H1 (cell line): ENCODE data around the gene NRL. TPM values are rescaled to one million over a fixed set of nuclear protein-coding genes. Genes with fewer than 3 reads are reported as not detected.

Experiments used
- CTCF ChIA-PET: fragments of 300-600 bp; sonication (Branson Sonifier 250); formaldehyde crosslinking; loops from one replicate; lab custom pipeline; 2021; ENCODE audit not compliant: partially characterized antibody; lab: Charles Lee
- POLR2A ChIA-PET: fragments of 300-600 bp; sonication (Branson Sonifier 250); formaldehyde crosslinking; loops from one replicate; lab custom pipeline; 2021; ENCODE audit warnings: inconsistent platforms; ENCODE audit not compliant: partially characterized antibody; lab: Charles Lee
- DNase-seq, 2 experiments: peaks; one replicate each; pipeline versions ENCODE4 v3.0.0 to v3.0.0-alpha.2; 2010 to 2022; ENCODE audit warnings: low spot score in 2 of 2, low read depth in 1 of 2, mixed read lengths in 1 of 2
- FAIRE-seq: peaks from 2 replicates; lab custom pipeline; 2011; peaks lifted over from hg19 to GRCh38; lab: Jason Lieb, UNC
- H2AFZ ChIP-seq: 2 replicates; pipeline ENCODE4 v1.8.1; 2012; ENCODE audit warnings: low read length, inconsistent platforms
- H2AK5ac ChIP-seq: 2 replicates; pipeline ENCODE4 v1.6.1; 2013; ENCODE audit warnings: low read depth, low read length
- H2BK120ac ChIP-seq: replicated peaks from 2 replicates; pipeline ENCODE3; 2013; ENCODE audit warnings: low read depth, low read length, inconsistent platforms
- H2BK12ac ChIP-seq: 2 replicates; pipeline ENCODE4 v1.6.1; 2013; ENCODE audit warnings: low read depth, low read length
- H2BK15ac ChIP-seq: 2 replicates; pipeline ENCODE4 v1.6.1; 2013; ENCODE audit warnings: low read length
- H2BK20ac ChIP-seq: 2 replicates; pipeline ENCODE4 v1.6.1; 2013; ENCODE audit warnings: low read length
- H2BK5ac ChIP-seq: 2 replicates; pipeline ENCODE4 v1.6.1; 2013; ENCODE audit warnings: low read depth, low read length
- H3K14ac ChIP-seq: 2 replicates; pipeline ENCODE4 v1.6.1; 2013; ENCODE audit warnings: inconsistent platforms; ENCODE audit not compliant: insufficient read length
- H3K18ac ChIP-seq: 2 replicates; pipeline ENCODE4 v1.6.1; 2013; ENCODE audit warnings: low read length; ENCODE audit errors: extremely low read depth
- H3K23ac ChIP-seq: 2 replicates; pipeline ENCODE4 v1.6.1; 2013; ENCODE audit warnings: inconsistent platforms; ENCODE audit not compliant: insufficient read length
- H3K23me2 ChIP-seq: 2 replicates; pipeline ENCODE4 v1.6.1; 2013; ENCODE audit warnings: low read depth, low read length
- H3K27ac ChIP-seq: 2 replicates; pipeline ENCODE4 v1.6.1; 2011; ENCODE audit warnings: low read depth, low read length, inconsistent platforms
- H3K27me3 ChIP-seq, 4 experiments: replicated peaks in 1 of 4; 1 replicate in 1 of 4; 2 replicates in 3 of 4; pipeline versions ENCODE4 v1.6.1 to v1.8.1; 2011 to 2013; ENCODE audit warnings: low read length in 3 of 4, mild to moderate bottlenecking in 3 of 4, inconsistent platforms in 2 of 4, mixed read lengths in 2 of 4, moderate library complexity in 1 of 4; ENCODE audit not compliant: control insufficient read depth in 3 of 4, insufficient read depth in 3 of 4; ENCODE audit errors: extremely low read depth in 1 of 4
- H3K36me3 ChIP-seq, 4 experiments: 2 replicates each; pipeline versions ENCODE4 v1.6.1 to v1.8.1; 2011 to 2013; ENCODE audit warnings: mild to moderate bottlenecking in 4 of 4, low read length in 3 of 4, moderate library complexity in 2 of 4, control low read depth in 1 of 4, inconsistent platforms in 1 of 4; ENCODE audit not compliant: insufficient read depth in 4 of 4, control insufficient read depth in 2 of 4
- H3K4ac ChIP-seq: replicated peaks from 2 replicates; pipeline ENCODE3; 2013; ENCODE audit warnings: low read length, low read depth, mixed read lengths, inconsistent platforms; ENCODE audit not compliant: insufficient read length
- H3K4me1 ChIP-seq, 4 experiments: replicated peaks in 1 of 4; 1 replicate in 1 of 4; 2 replicates in 3 of 4; pipeline versions ENCODE4 v1.6.1 to v1.8.1; 2011 to 2013; ENCODE audit warnings: low read length in 3 of 4, inconsistent platforms in 2 of 4, mixed read lengths in 1 of 4; ENCODE audit not compliant: insufficient read depth in 4 of 4, control insufficient read depth in 3 of 4
- H3K4me2 ChIP-seq, 2 experiments: 2 replicates each; pipeline versions ENCODE4 v1.6.1 to v1.8.1; 2011 to 2013; ENCODE audit warnings: low read depth in 2 of 2, low read length in 2 of 2, control low read depth in 1 of 2, inconsistent platforms in 1 of 2, mild to moderate bottlenecking in 1 of 2; ENCODE audit not compliant: insufficient read depth in 1 of 2
- H3K4me3 ChIP-seq, 4 experiments: fragments of 200-600, 300-600 bp in 1 of 4; sonication (generic), shearing (Covaris generic), sonication (Bioruptor Twin) in 1 of 4; 2 replicates each; pipeline versions ENCODE4 v1.5.1 to v1.8.1; 2011 to 2016; ENCODE audit warnings: low read length in 4 of 4, low read depth in 3 of 4, control low read depth in 2 of 4, inconsistent platforms in 2 of 4, mild to moderate bottlenecking in 2 of 4, mixed read lengths in 1 of 4, moderate library complexity in 1 of 4; ENCODE audit not compliant: insufficient read depth in 2 of 4; ENCODE audit errors: extremely low read depth in 1 of 4
- H3K56ac ChIP-seq: replicated peaks from 2 replicates; pipeline ENCODE3; 2013; ENCODE audit warnings: low read depth, mild to moderate bottlenecking, mixed read lengths, low read length, inconsistent platforms; ENCODE audit not compliant: insufficient read length
- H3K79me1 ChIP-seq: 2 replicates; pipeline ENCODE4 v1.6.1; 2013; ENCODE audit warnings: low read depth, low read length, control low read depth
- H3K79me2 ChIP-seq, 2 experiments: 2 replicates each; pipeline versions ENCODE4 v1.6.1 to v1.8.1; 2012 to 2013; ENCODE audit warnings: low read length in 2 of 2, mild to moderate bottlenecking in 2 of 2, inconsistent platforms in 1 of 2; ENCODE audit not compliant: insufficient read depth in 2 of 2, control insufficient read depth in 1 of 2
- H3K9ac ChIP-seq, 4 experiments: replicated peaks in 1 of 4; 1 replicate in 1 of 4; 2 replicates in 3 of 4; pipeline versions ENCODE4 v1.6.1 to v1.8.1; 2011 to 2013; ENCODE audit warnings: low read depth in 3 of 4, low read length in 3 of 4, control low read depth in 2 of 4, mild to moderate bottlenecking in 2 of 4, moderate library complexity in 2 of 4, inconsistent platforms in 1 of 4; ENCODE audit errors: extremely low read depth in 1 of 4
- H3K9me3 ChIP-seq, 2 experiments: 2 replicates each; pipeline versions ENCODE4 v1.6.1 to v1.8.1; 2012 to 2013; ENCODE audit warnings: mild to moderate bottlenecking in 2 of 2, moderate library complexity in 2 of 2, control low read depth in 1 of 2, inconsistent platforms in 1 of 2, low read depth in 1 of 2, low read length in 1 of 2, mixed read lengths in 1 of 2; ENCODE audit not compliant: insufficient read depth in 2 of 2
- H4K20me1 ChIP-seq, 2 experiments: replicated peaks in 1 of 2; 2 replicates each; pipeline versions ENCODE3 to v1.8.1; 2011 to 2013; ENCODE audit warnings: inconsistent platforms in 2 of 2, low read length in 2 of 2, mild to moderate bottlenecking in 1 of 2; ENCODE audit not compliant: insufficient read depth in 2 of 2, control insufficient read depth in 1 of 2
- H4K5ac ChIP-seq: 2 replicates; pipeline ENCODE4 v1.6.1; 2013; ENCODE audit warnings: low read length, low read depth, mixed read lengths, inconsistent platforms; ENCODE audit not compliant: insufficient read length
- H4K8ac ChIP-seq: 2 replicates; pipeline ENCODE4 v1.8.0; 2013; ENCODE audit warnings: mild to moderate bottlenecking, moderate library complexity, low read length, inconsistent platforms; ENCODE audit not compliant: insufficient read depth; ENCODE audit errors: extremely low read depth
- H4K91ac ChIP-seq: replicated peaks from 2 replicates; pipeline ENCODE3; 2013; ENCODE audit warnings: low read length, mixed read lengths, inconsistent platforms; ENCODE audit not compliant: insufficient read length
- BRCA1 ChIP-seq: IDR thresholded peaks from 2 replicates; pipeline ENCODE4 v1.6.1; 2012; ENCODE audit warnings: low read depth, low read length, improper control_type of control experiment
- CBX8 ChIP-seq: fragments of 300-800, 300-1000 bp; sonication (generic); IDR thresholded peaks from 2 replicates; pipeline ENCODE4 v1.7.1; 2016; ENCODE audit warnings: low read depth, low read length, borderline replicate concordance
- CEBPB ChIP-seq: IDR thresholded peaks from 2 replicates; pipeline ENCODE4 v1.6.1; 2012; ENCODE audit warnings: low read depth, low read length
- CTCF ChIP-seq, 3 experiments: IDR thresholded peaks; 1 replicate in 2 of 3; 2 replicates in 1 of 3; pipeline versions ENCODE4 v1.5.1 to v1.6.1; 2011; ENCODE audit warnings: low read length in 3 of 3, mild to moderate bottlenecking in 3 of 3, inconsistent platforms in 2 of 3, low read depth in 1 of 3, moderate library complexity in 1 of 3; ENCODE audit not compliant: insufficient read depth in 1 of 3; ENCODE audit errors: control extremely low read depth in 1 of 3
- EP300 ChIP-seq, 2 experiments: IDR thresholded peaks; 1 replicate in 1 of 2; 2 replicates in 1 of 2; pipeline ENCODE4 v1.6.1; 2011 to 2012; ENCODE audit warnings: low read depth in 2 of 2, low read length in 2 of 2, mild to moderate bottlenecking in 2 of 2, borderline replicate concordance in 1 of 2, inconsistent platforms in 1 of 2, moderate library complexity in 1 of 2
- KDM1A ChIP-seq: fragments of 200-600, 300-600 bp; sonication (generic); IDR thresholded peaks from 2 replicates; pipeline ENCODE4 v1.7.1; 2016; ENCODE audit warnings: mild to moderate bottlenecking, low read length, borderline replicate concordance
- MAX ChIP-seq: IDR thresholded peaks from 2 replicates; pipeline ENCODE4 v1.6.1; 2012; ENCODE audit warnings: inconsistent platforms
- POLR2A ChIP-seq, 2 experiments: IDR thresholded peaks; 1 replicate in 1 of 2; 2 replicates in 1 of 2; pipeline ENCODE4 v1.6.1; 2011; ENCODE audit warnings: low read depth in 2 of 2, low read length in 2 of 2, mild to moderate bottlenecking in 2 of 2; ENCODE audit errors: control extremely low read depth in 1 of 2
- SAP30 ChIP-seq: fragments of 300-600 bp; sonication (generic); IDR thresholded peaks from 2 replicates; pipeline ENCODE4 v1.7.1; 2012; ENCODE audit warnings: low read length, moderate library complexity, mild to moderate bottlenecking, inconsistent platforms; ENCODE audit not compliant: insufficient read depth, insufficient replicate concordance
- SP1 ChIP-seq: IDR thresholded peaks from 2 replicates; pipeline ENCODE4 v1.6.1; 2011; ENCODE audit warnings: low read depth, low read length
- TAF1 ChIP-seq: IDR thresholded peaks from 2 replicates; pipeline ENCODE4 v1.6.1; 2011; ENCODE audit warnings: mild to moderate bottlenecking, low read depth, low read length
- TBP ChIP-seq: IDR thresholded peaks from 2 replicates; pipeline ENCODE4 v1.6.1; 2011; ENCODE audit warnings: low read depth, low read length, improper control_type of control experiment
- WGBS, 2 experiments: shearing (Covaris generic) in 1 of 2; methylation state at CpG; one replicate each; pipeline versions ENCODE4 v1.1.6 to v1.1.7; 2013 to 2015; ENCODE audit warnings: low lambda C conversion rate in 2 of 2, mixed read lengths in 2 of 2, inconsistent platforms in 1 of 2, low coverage in 1 of 2, missing lambda C conversion rate in 1 of 2; ENCODE audit not compliant: insufficient replicate concordance in 2 of 2, insufficient coverage in 1 of 2, insufficient read length in 1 of 2; ENCODE audit errors: extremely low coverage in 1 of 2, missing lambda C conversion rate in 1 of 2; 5-methylcytosine and 5-hydroxymethylcytosine counted together
- polyA plus RNA-seq, 7 experiments: library from polyadenylated mRNA; depleted of rRNA in 3 of 7; stranded (reverse) in 5 of 7; unstranded in 2 of 7; fragments of >200 nt in 5 of 7; fragments of 200-250 nt in 2 of 7; gene quantifications; 1 replicate in 5 of 7; 2 replicates in 1 of 7; 4 replicates in 1 of 7; pipeline versions ENCODE4 v1.2.1 to v1.2.3, GENCODE V29; 2011 to 2013; ENCODE audit warnings: missing spikeins in 2 of 7, mixed read lengths in 2 of 7
- total RNA-seq: library from RNA; stranded (reverse); fragmentation: NEBNext Ultra II Directional; extraction: Animal tissue kit (Norgen Biotek cat#: 25700); gene quantifications from 2 replicates; pipeline ENCODE4 v1.2.1, GENCODE V29; 2021

The NRL gene
- total and polyA plus RNA-seq, 2 of the 8 experiments (the other 6 are each of a cell fraction or from before 2014, with no cell fraction given) = 1.1 to 2.2 TPM

DNA sequence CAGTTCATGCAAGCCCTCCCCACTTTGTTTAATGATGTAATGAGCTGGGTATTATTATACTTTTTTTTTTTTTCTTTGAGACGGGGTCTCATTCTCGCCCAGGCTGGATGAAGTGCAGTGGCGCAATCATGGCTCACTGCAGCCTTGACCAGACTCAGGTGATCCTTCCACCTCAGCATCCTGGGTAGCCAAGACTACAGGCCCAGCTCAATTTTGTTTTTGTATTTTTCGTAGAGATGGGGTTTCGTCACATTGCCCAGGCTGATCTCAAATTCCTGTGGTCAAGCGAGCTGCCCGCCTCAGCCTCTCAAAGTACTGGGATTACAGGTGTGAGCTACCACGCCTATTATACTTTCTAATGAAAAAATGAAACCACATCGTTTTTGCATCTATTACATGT, 4.7 kb downstream of the NRL start:
- H3K14ac ChIP-seq = no peak overlapping the region
- no peaks in the 10 kb centered on the region for H3K79me2 ChIP-seq
- no peak overlapping the region for H2BK12ac ChIP-seq
- no peak overlapping the region for H3K4me2 ChIP-seq
- H2BK15ac ChIP-seq = no peak overlapping the region
- no peak overlapping the region for H3K4ac ChIP-seq
- H2AK5ac ChIP-seq = 0 out of 2 replicates have a peak overlapping the region, but pooled peaks have one; percentile 32
- POLR2A ChIA-PET = interaction anchor here (0.7 to 23.9 kb wide), 9 partner anchors 8 to 121 kb away, joined by 3 to 626 read pairs (median 4); partner anchors contain the start of genes CPNE6, DHRS4L2, PCK2 and PSME1
- no peak overlapping the region for H3K23ac ChIP-seq
- no peaks in the 10 kb centered on the region for H3K4me1 ChIP-seq
- no peaks in the 10 kb centered on the region for H3K79me1 ChIP-seq
- no peak overlapping the region for H2BK5ac ChIP-seq
- H3K27me3 ChIP-seq = no peaks in the 10 kb centered on the region
- no peak overlapping the region for H4K8ac ChIP-seq
- no peak overlapping the region for H4K5ac ChIP-seq
- peaks cover 4% of the 10 kb centered on the region for H3K23me2 ChIP-seq
- no peak overlapping the region for H3K4me3 ChIP-seq
- DNase-seq (no peak), FAIRE-seq (no peak)
- H4K91ac ChIP-seq = no peak overlapping the region
- H3K9me3 ChIP-seq = peaks cover 0 to under 1% of the 10 kb centered on the region in 2 experiments; a peak in 1 of 4 replicates
- no peaks in the 10 kb centered on the region for H4K20me1 ChIP-seq
- H3K9ac ChIP-seq = no peak overlapping the region
- no peak overlapping the region for H3K56ac ChIP-seq
- no peak overlapping the region for H3K27ac ChIP-seq
- no peaks in the 10 kb centered on the region for H3K36me3 ChIP-seq
- 93% methylated on average over 9 of the region's 9 CpGs; no CpG with 5 or more reads in 1 of the 2 experiments for WGBS, 2 experiments
- no peak overlapping the region for H2BK20ac ChIP-seq
- H2BK120ac ChIP-seq = no peak overlapping the region
- no peak overlapping the region for H2AFZ ChIP-seq
- CTCF ChIA-PET = interaction anchor here (0.6 to 12.2 kb wide), 24 partner anchors 8 to 1038 kb away, joined by 3 to 160 read pairs (median 4); partner anchors contain the start of genes CARMIL3, CIDEB, IRF9 and MDP1
- H3K18ac ChIP-seq = no peak overlapping the region
- no peak for TF ChIP-seq SAP30
- no peak for TF ChIP-seq BRCA1
- no peak for TF ChIP-seq CBX8
- TF ChIP-seq CTCF (IDR thresholded peaks at IDR 0.05; ENCODE audit: control extremely low read depth in 1 of 3, insufficient read depth in 1 of 3, low read depth in 1 of 3, low read length in 3 of 3) = no peak
- TF ChIP-seq TAF1 = no peak
- TF ChIP-seq SP1 = no peak
- no peak for TF ChIP-seq EP300 (IDR thresholded peaks at IDR 0.05; ENCODE audit: borderline replicate concordance in 1 of 2, low read depth in 2 of 2, low read length in 2 of 2)
- no peak for TF ChIP-seq CEBPB
- TF ChIP-seq TBP = no peak
- TF ChIP-seq POLR2A (IDR thresholded peaks at IDR 0.05; ENCODE audit: control extremely low read depth in 1 of 2, low read depth in 2 of 2, low read length in 2 of 2) = no peak
- no peak for TF ChIP-seq MAX
- TF ChIP-seq KDM1A = no peak
